GM23338 (cell line): ENCODE data around the gene MATN1. TPM values are rescaled to one million over a fixed set of nuclear protein-coding genes. Genes with fewer than 3 reads are reported as not detected.
A peak's percentile ranks its signal among the peaks of the same experiment; 100 is the strongest.

Source experiments
- ATAC-seq: fragments of 200-7000 bp; cut with Tn5 transposase; 3 replicates; pipeline ENCODE4 v1.9.1; 2020
- DNase-seq: peaks from one replicate; pipeline ENCODE4 v3.0.0-alpha.2; 2015; ENCODE audit warnings: low spot score
- H2AFZ ChIP-seq: fragments of 200-600 bp; sonication (generic); 2 replicates; pipeline ENCODE4 v1.8.0; 2016; ENCODE audit warnings: antibody characterized with exemption, mild to moderate bottlenecking, moderate library complexity
- H3F3A ChIP-seq: fragments of 200-600 bp; sonication (generic); replicated peaks from 2 replicates; pipeline ENCODE4 v1.8.0; 2017; ENCODE audit warnings: antibody characterized with exemption, mixed run types, low read depth
- H3K27ac ChIP-seq: fragments of 200-600 bp; sonication (generic); 2 replicates; pipeline ENCODE4 v1.6.1; 2016; ENCODE audit warnings: low read depth
- H3K27me3 ChIP-seq: fragments of 200-600 bp; sonication (generic); 2 replicates; pipeline ENCODE4 v1.8.0; 2016; ENCODE audit warnings: mild to moderate bottlenecking, mixed run types, moderate library complexity; ENCODE audit not compliant: insufficient read depth
- H3K36me3 ChIP-seq: fragments of 200-600 bp; sonication (generic); 2 replicates; pipeline ENCODE4 v1.8.0; 2016; ENCODE audit warnings: mild to moderate bottlenecking; ENCODE audit not compliant: insufficient read depth
- H3K4me1 ChIP-seq: fragments of 200-600 bp; sonication (generic); 2 replicates; pipeline ENCODE4 v1.8.0; 2016; ENCODE audit warnings: mild to moderate bottlenecking, moderate library complexity; ENCODE audit not compliant: insufficient read depth
- H3K4me2 ChIP-seq: fragments of 200-600 bp; sonication (generic); 2 replicates; pipeline ENCODE4 v1.7.1; 2017; ENCODE audit warnings: mixed run types
- H3K4me3 ChIP-seq: fragments of 200-600 bp; sonication (generic); 2 replicates; pipeline ENCODE4 v1.6.1; 2016; ENCODE audit warnings: mixed run types
- H3K79me2 ChIP-seq: fragments of 200-600 bp; sonication (generic); replicated peaks from 2 replicates; pipeline ENCODE4 v1.8.0; 2017; ENCODE audit warnings: mild to moderate bottlenecking; ENCODE audit not compliant: insufficient read depth
- H3K9me2 ChIP-seq: fragments of 200-600 bp; sonication (generic); 2 replicates; pipeline ENCODE4 v1.8.0; 2017; ENCODE audit not compliant: insufficient read depth
- H4K20me1 ChIP-seq: fragments of 200-600 bp; sonication (generic); replicated peaks from 2 replicates; pipeline ENCODE4 v1.8.0; 2017; ENCODE audit warnings: mild to moderate bottlenecking; ENCODE audit not compliant: insufficient read depth
- H3K27ac Mint-ChIP-seq: 2 replicates; pipeline ENCODE4 v1.8.0; 2020; ENCODE audit warnings: inconsistent platforms, mild to moderate bottlenecking, moderate library complexity, mixed read lengths
- H3K27me3 Mint-ChIP-seq: 3 replicates; pipeline ENCODE4 v1.8.0; 2022; ENCODE audit warnings: low read depth, mild to moderate bottlenecking, moderate library complexity, mixed read lengths, inconsistent platforms; ENCODE audit not compliant: insufficient read depth, poor library complexity
- H3K36me3 Mint-ChIP-seq: 3 replicates; pipeline ENCODE4 v1.8.0; 2021; ENCODE audit warnings: low read depth, mild to moderate bottlenecking, inconsistent platforms, moderate library complexity, mixed read lengths
- H3K4me1 Mint-ChIP-seq: 3 replicates; pipeline ENCODE4 v1.8.0; 2020; ENCODE audit warnings: mild to moderate bottlenecking, inconsistent platforms, mixed read lengths
- H3K4me3 Mint-ChIP-seq: 3 replicates; pipeline ENCODE4 v1.8.0; 2021; ENCODE audit warnings: moderate library complexity, mild to moderate bottlenecking, inconsistent platforms, mixed read lengths
- H3K9me3 Mint-ChIP-seq: 3 replicates; pipeline ENCODE4 v1.8.0; 2020; ENCODE audit warnings: moderate library complexity, mild to moderate bottlenecking, inconsistent platforms, mixed read lengths
- CREB1 ChIP-seq: fragments of 250-450 bp; sonication (Bioruptor Pico); IDR thresholded peaks from 2 replicates; pipeline ENCODE4 v1.5.0; 2020; ENCODE audit warnings: low read depth, mild to moderate bottlenecking, moderate library complexity
- EZH2 ChIP-seq: fragments of 200-600 bp; sonication (generic); IDR thresholded peaks from one replicate; pipeline ENCODE4 v1.8.0; 2017; ENCODE audit warnings: antibody characterized with exemption, mild to moderate bottlenecking, low read depth; ENCODE audit not compliant: unreplicated experiment
- EZH2phosphoT487 ChIP-seq: fragments of 200-600 bp; sonication (generic); IDR thresholded peaks from one replicate; pipeline ENCODE4 v1.8.1; 2018; ENCODE audit warnings: antibody characterized with exemption; ENCODE audit not compliant: unreplicated experiment
- POLR2AphosphoS5 ChIP-seq: IDR thresholded peaks from 2 replicates; pipeline ENCODE4 v1.6.1; 2016; ENCODE audit warnings: antibody characterized with exemption, low read depth
- ZNF331 ChIP-seq: fragments of 250-450 bp; sonication (Bioruptor Pico); IDR thresholded peaks from 2 replicates; pipeline ENCODE4 v1.5.0; 2020; ENCODE audit warnings: low read depth, mild to moderate bottlenecking, moderate library complexity
- polyA plus RNA-seq: library from polyadenylated mRNA; unstranded; fragments of >200 nt; fragmentation: Nextera tagmentation; extraction: Ambion mirVana; gene quantifications from 2 replicates; pipeline ENCODE4 v1.2.1, GENCODE V29; 2016
- total RNA-seq: library from RNA; depleted of rRNA; stranded (reverse); fragments of >200 nt; shearing (Covaris generic); gene quantifications from 2 replicates; pipeline ENCODE4 v1.2.3, GENCODE V29; 2014
- TF ChIP-seq, protein P1 (sequence below): IDR thresholded peaks from 2 replicates; pipeline ENCODE4 v1.6.1; 2016; ENCODE audit warnings: antibody characterized with exemption
- TF ChIP-seq, protein P2 (sequence below), 2 experiments: fragments of 200-600 bp in 1 of 2; sonication (generic) in 1 of 2; conservative IDR thresholded peaks; 2 replicates each; pipeline versions ENCODE4 v1.5.1 to v1.6.1; 2016 to 2017; ENCODE audit warnings: antibody characterized with exemption in 2 of 2, low read depth in 2 of 2, mild to moderate bottlenecking in 2 of 2, moderate library complexity in 1 of 2
- TF ChIP-seq, protein P3 (sequence below): fragments of 250-450 bp; sonication (Bioruptor Pico); IDR thresholded peaks from 2 replicates; pipeline ENCODE4 v1.5.0; 2020; ENCODE audit warnings: mild to moderate bottlenecking, moderate library complexity

MATN1 gene
- total and polyA plus RNA-seq, 2 experiments from 2014 or later, result 0.08 to 0.31 TPM

DNA sequence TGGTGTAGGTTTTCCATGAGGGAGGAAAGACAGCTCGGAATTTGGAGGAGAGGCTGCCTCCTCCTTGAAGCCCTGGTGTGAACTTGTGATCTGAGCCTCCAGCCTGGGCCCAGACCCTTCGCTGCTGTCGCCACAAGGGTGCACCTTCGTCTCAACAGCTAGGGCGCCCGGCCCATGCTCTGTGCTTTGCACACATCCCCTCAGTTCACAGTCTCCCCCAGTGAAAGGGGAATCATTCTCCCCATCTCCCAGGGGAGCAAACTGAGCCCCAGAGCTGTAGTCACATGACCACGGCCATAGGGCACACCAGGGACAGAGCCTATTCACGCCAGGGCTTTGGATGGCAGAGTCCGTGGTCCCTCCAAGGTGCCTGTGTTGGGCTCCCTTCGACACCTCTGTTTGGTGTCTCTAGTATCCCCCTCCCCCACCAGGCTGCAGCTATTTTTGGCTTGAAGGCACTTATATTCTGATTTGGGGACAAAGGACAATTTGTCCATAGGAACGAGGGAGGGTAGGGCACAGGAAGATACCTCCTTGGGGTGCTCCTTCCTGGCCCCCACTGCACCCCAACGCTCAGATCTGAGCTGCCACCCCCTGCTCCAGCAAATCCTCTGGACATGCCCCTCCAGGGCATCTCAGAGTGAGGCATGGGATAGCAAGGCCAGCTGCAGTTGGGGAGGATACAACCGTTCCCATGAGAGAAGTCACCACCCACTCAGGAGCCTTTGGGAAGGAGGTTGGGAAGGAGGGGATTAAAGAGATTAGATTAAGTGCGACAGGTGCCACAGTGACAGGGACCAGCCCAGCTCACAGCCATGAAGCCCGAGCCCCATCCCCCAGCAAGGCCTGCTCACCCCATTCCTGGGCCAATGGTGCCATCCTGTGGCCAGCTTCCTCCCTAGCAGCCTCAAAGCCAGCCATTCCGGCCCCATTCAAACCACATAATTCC lies 15.7 kb downstream of the MATN1 start:
- Histone ChIP-seq H3K36me3 (no peaks in the 10 kb centered on the region), H3K9me2 (peaks cover 6% of the 10 kb centered on the region; the same call in 1 of the 2 replicates), H2AFZ (no peak overlapping the region), H3K27ac (no peak overlapping the region), H3K4me2 (no peak overlapping the region), H3F3A (no peaks in the 10 kb centered on the region), H3K79me2 (no peaks in the 10 kb centered on the region), H4K20me1 (no peaks in the 10 kb centered on the region), H3K4me3 (no peak overlapping the region), H3K27me3 (no peaks in the 10 kb centered on the region), H3K4me1 (peaks cover 3% of the 10 kb centered on the region; the same call in 1 of the 2 replicates)
- TF ChIP-seq EZH2, result no peak
- TF ChIP-seq, protein P1, sequence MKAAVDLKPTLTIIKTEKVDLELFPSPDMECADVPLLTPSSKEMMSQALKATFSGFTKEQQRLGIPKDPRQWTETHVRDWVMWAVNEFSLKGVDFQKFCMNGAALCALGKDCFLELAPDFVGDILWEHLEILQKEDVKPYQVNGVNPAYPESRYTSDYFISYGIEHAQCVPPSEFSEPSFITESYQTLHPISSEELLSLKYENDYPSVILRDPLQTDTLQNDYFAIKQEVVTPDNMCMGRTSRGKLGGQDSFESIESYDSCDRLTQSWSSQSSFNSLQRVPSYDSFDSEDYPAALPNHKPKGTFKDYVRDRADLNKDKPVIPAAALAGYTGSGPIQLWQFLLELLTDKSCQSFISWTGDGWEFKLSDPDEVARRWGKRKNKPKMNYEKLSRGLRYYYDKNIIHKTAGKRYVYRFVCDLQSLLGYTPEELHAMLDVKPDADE, result no peak
- no peak for TF ChIP-seq POLR2AphosphoS5
- TF ChIP-seq, protein P2, sequence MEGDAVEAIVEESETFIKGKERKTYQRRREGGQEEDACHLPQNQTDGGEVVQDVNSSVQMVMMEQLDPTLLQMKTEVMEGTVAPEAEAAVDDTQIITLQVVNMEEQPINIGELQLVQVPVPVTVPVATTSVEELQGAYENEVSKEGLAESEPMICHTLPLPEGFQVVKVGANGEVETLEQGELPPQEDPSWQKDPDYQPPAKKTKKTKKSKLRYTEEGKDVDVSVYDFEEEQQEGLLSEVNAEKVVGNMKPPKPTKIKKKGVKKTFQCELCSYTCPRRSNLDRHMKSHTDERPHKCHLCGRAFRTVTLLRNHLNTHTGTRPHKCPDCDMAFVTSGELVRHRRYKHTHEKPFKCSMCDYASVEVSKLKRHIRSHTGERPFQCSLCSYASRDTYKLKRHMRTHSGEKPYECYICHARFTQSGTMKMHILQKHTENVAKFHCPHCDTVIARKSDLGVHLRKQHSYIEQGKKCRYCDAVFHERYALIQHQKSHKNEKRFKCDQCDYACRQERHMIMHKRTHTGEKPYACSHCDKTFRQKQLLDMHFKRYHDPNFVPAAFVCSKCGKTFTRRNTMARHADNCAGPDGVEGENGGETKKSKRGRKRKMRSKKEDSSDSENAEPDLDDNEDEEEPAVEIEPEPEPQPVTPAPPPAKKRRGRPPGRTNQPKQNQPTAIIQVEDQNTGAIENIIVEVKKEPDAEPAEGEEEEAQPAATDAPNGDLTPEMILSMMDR (conservative IDR thresholded peaks at IDR 0.05; ENCODE audit: low read depth in 2 of 2), result peak; percentile 88 to 98
- TF ChIP-seq EZH2phosphoT487, result no peak
- TF ChIP-seq, protein P3, sequence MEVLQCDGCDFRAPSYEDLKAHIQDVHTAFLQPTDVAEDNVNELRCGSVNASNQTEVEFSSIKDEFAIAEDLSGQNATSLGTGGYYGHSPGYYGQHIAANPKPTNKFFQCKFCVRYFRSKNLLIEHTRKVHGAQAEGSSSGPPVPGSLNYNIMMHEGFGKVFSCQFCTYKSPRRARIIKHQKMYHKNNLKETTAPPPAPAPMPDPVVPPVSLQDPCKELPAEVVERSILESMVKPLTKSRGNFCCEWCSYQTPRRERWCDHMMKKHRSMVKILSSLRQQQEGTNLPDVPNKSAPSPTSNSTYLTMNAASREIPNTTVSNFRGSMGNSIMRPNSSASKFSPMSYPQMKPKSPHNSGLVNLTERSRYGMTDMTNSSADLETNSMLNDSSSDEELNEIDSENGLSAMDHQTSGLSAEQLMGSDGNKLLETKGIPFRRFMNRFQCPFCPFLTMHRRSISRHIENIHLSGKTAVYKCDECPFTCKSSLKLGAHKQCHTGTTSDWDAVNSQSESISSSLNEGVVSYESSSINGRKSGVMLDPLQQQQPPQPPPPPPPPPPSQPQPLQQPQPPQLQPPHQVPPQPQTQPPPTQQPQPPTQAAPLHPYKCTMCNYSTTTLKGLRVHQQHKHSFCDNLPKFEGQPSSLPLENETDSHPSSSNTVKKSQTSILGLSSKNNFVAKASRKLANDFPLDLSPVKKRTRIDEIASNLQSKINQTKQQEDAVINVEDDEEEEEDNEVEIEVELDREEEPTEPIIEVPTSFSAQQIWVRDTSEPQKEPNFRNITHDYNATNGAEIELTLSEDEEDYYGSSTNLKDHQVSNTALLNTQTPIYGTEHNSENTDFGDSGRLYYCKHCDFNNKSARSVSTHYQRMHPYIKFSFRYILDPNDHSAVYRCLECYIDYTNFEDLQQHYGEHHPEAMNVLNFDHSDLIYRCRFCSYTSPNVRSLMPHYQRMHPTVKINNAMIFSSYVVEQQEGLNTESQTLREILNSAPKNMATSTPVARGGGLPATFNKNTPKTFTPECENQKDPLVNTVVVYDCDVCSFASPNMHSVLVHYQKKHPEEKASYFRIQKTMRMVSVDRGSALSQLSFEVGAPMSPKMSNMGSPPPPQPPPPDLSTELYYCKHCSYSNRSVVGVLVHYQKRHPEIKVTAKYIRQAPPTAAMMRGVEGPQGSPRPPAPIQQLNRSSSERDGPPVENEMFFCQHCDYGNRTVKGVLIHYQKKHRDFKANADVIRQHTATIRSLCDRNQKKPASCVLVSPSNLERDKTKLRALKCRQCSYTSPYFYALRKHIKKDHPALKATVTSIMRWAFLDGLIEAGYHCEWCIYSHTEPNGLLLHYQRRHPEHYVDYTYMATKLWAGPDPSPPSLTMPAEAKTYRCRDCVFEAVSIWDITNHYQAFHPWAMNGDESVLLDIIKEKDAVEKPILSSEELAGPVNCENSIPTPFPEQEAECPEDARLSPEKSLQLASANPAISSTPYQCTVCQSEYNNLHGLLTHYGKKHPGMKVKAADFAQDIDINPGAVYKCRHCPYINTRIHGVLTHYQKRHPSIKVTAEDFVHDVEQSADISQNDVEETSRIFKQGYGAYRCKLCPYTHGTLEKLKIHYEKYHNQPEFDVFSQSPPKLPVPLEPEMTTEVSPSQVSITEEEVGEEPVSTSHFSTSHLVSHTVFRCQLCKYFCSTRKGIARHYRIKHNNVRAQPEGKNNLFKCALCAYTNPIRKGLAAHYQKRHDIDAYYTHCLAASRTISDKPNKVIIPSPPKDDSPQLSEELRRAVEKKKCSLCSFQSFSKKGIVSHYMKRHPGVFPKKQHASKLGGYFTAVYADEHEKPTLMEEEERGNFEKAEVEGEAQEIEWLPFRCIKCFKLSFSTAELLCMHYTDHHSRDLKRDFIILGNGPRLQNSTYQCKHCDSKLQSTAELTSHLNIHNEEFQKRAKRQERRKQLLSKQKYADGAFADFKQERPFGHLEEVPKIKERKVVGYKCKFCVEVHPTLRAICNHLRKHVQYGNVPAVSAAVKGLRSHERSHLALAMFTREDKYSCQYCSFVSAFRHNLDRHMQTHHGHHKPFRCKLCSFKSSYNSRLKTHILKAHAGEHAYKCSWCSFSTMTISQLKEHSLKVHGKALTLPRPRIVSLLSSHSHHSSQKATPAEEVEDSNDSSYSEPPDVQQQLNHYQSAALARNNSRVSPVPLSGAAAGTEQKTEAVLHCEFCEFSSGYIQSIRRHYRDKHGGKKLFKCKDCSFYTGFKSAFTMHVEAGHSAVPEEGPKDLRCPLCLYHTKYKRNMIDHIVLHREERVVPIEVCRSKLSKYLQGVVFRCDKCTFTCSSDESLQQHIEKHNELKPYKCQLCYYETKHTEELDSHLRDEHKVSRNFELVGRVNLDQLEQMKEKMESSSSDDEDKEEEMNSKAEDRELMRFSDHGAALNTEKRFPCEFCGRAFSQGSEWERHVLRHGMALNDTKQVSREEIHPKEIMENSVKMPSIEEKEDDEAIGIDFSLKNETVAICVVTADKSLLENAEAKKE (CRISPR knock-in tag), result no peak
- no peak for TF ChIP-seq CREB1 (CRISPR knock-in tag)
- no peak for TF ChIP-seq ZNF331
- Mint-ChIP-seq H3K27ac (no peak overlapping the region; the same call in 1 of the 2 replicates), H3K27me3 (peaks cover 3% of the 10 kb centered on the region), H3K9me3 (no peaks in the 10 kb centered on the region), H3K4me3 (no peak overlapping the region), H3K36me3 (no peaks in the 10 kb centered on the region), H3K4me1 (no peaks in the 10 kb centered on the region)
- peak; percentile 94 for ATAC-seq
- peak; percentile 88 for DNase-seq
